ENCODE data around the gene CUBN.
"Not testable (repeated sequence)": the region's sequence is repeated elsewhere in the genome, so short reads cannot be mapped to it uniquely, and the experiment has no call there.

The CUBN gene

GRCh38 chr10:16835228-16835627, 294.4 kb downstream of the CUBN start:
- DNase-seq (ENCODE audit: low read depth, low spot score): no peak
- no peaks in the 10 kb centered on the region for H3K9me3 ChIP-seq (ENCODE audit: insufficient read depth, low read length)
- H3K27me3 ChIP-seq (ENCODE audit: insufficient read depth, insufficient read length): no peaks in the 10 kb centered on the region
- no peak overlapping the region for H3K9ac ChIP-seq (ENCODE audit: insufficient read length, low read depth)
- no peak overlapping the region for H3K4me3 ChIP-seq (ENCODE audit: insufficient read length, low read depth)
- H3K4me1 ChIP-seq (ENCODE audit: insufficient read depth, insufficient read length): no peaks in the 10 kb centered on the region
- no peaks in the 10 kb centered on the region for H3K36me3 ChIP-seq (ENCODE audit: insufficient read depth, insufficient read length, low read length)
- TF ChIP-seq YY1 (IDR thresholded peaks at IDR 0.05; ENCODE audit: insufficient read depth, insufficient read length): no peak
- no peak for TF ChIP-seq SUZ12 (IDR thresholded peaks at IDR 0.05; ENCODE audit: extremely low read depth, insufficient read depth, insufficient read length)

GRCh38 chr10:16832351-16833080, 297.1 kb downstream of the CUBN start:
- Histone ChIP-seq H3K36me3 (ENCODE audit: insufficient read depth, insufficient read length, low read length) (no peaks in the 10 kb centered on the region), H3K9ac (ENCODE audit: insufficient read length, low read depth) (no peak overlapping the region), H3K27me3 (ENCODE audit: insufficient read depth, insufficient read length) (no peaks in the 10 kb centered on the region), H3K9me3 (ENCODE audit: insufficient read depth, low read length) (no peaks in the 10 kb centered on the region), H3K4me3 (ENCODE audit: insufficient read length, low read depth) (no peak overlapping the region), H3K4me1 (ENCODE audit: insufficient read depth, insufficient read length) (no peaks in the 10 kb centered on the region)
- TF ChIP-seq ZNF274 (IDR thresholded peaks at IDR 0.05; ENCODE audit: low read depth, low read length) (no peak), YY1 (IDR thresholded peaks at IDR 0.05; ENCODE audit: insufficient read depth, insufficient read length) (no peak), SUZ12 (IDR thresholded peaks at IDR 0.05; ENCODE audit: extremely low read depth, insufficient read depth, insufficient read length) (no peak)
- no peak for DNase-seq (ENCODE audit: low read depth, low spot score)

- no peak for DNase-seq (ENCODE audit: low read depth, low spot score)
Observed at GRCh38 chr10:16828701-16829175, 300.9 kb downstream of the CUBN start.

GRCh38 chr10:16828114-16828568, 301.5 kb downstream of the CUBN start:
- Histone ChIP-seq H3K36me3 (ENCODE audit: insufficient read depth, insufficient read length, low read length) (no peaks in the 10 kb centered on the region), H3K4me3 (ENCODE audit: insufficient read length, low read depth) (no peak overlapping the region), H3K27me3 (ENCODE audit: insufficient read depth, insufficient read length) (no peaks in the 10 kb centered on the region), H3K9ac (ENCODE audit: insufficient read length, low read depth) (no peak overlapping the region), H3K4me1 (ENCODE audit: insufficient read depth, insufficient read length) (no peaks in the 10 kb centered on the region), H3K9me3 (ENCODE audit: insufficient read depth, low read length) (peaks cover 11% of the 10 kb centered on the region; the same call in 1 of the 2 replicates)
- DNase-seq (ENCODE audit: low read depth, low spot score): peak; percentile 49
- TF ChIP-seq ZNF274 (IDR thresholded peaks at IDR 0.05; ENCODE audit: low read depth, low read length) (no peak), YY1 (IDR thresholded peaks at IDR 0.05; ENCODE audit: insufficient read depth, insufficient read length) (no peak), SUZ12 (IDR thresholded peaks at IDR 0.05; ENCODE audit: extremely low read depth, insufficient read depth, insufficient read length) (no peak)

More at GRCh38 chr10:16828701-16829175, 300.9 kb downstream of the CUBN start:
- peaks cover 5% of the 10 kb centered on the region; the same call in 1 of the 2 replicates for H3K9me3 ChIP-seq (ENCODE audit: insufficient read depth, low read length)
- TF ChIP-seq YY1 (IDR thresholded peaks at IDR 0.05; ENCODE audit: insufficient read depth, insufficient read length) (no peak), SUZ12 (IDR thresholded peaks at IDR 0.05; ENCODE audit: extremely low read depth, insufficient read depth, insufficient read length) (no peak), ZNF274 (IDR thresholded peaks at IDR 0.05; ENCODE audit: low read depth, low read length) (no peak)
- H3K36me3 ChIP-seq (ENCODE audit: insufficient read depth, insufficient read length, low read length): no peaks in the 10 kb centered on the region
- no peaks in the 10 kb centered on the region for H3K4me1 ChIP-seq (ENCODE audit: insufficient read depth, insufficient read length)
- H3K27me3 ChIP-seq (ENCODE audit: insufficient read depth, insufficient read length): no peaks in the 10 kb centered on the region
- no peak overlapping the region for H3K9ac ChIP-seq (ENCODE audit: insufficient read length, low read depth)
- no peak overlapping the region for H3K4me3 ChIP-seq (ENCODE audit: insufficient read length, low read depth)

GRCh38 chr10:16827474-16827873, 302.1 kb downstream of the CUBN start:
- H3K9me3 ChIP-seq (ENCODE audit: insufficient read depth, low read length): peaks cover 17% of the 10 kb centered on the region; the same call in 1 of the 2 replicates
- H3K27me3 ChIP-seq (ENCODE audit: insufficient read depth, insufficient read length); H3K9ac ChIP-seq (ENCODE audit: insufficient read length, low read depth); H3K4me3 ChIP-seq (ENCODE audit: insufficient read length, low read depth); H3K36me3 ChIP-seq (ENCODE audit: insufficient read depth, insufficient read length, low read length); DNase-seq (ENCODE audit: low read depth, low spot score); H3K4me1 ChIP-seq (ENCODE audit: insufficient read depth, insufficient read length): not testable (repeated sequence)

- no peaks in the 10 kb centered on the region for H3K4me1 ChIP-seq (ENCODE audit: insufficient read depth, insufficient read length)
- H3K36me3 ChIP-seq (ENCODE audit: insufficient read depth, insufficient read length, low read length): no peaks in the 10 kb centered on the region
- TF ChIP-seq YY1 (IDR thresholded peaks at IDR 0.05; ENCODE audit: insufficient read depth, insufficient read length) (no peak), ZNF274 (IDR thresholded peaks at IDR 0.05; ENCODE audit: low read depth, low read length) (no peak), SUZ12 (IDR thresholded peaks at IDR 0.05; ENCODE audit: extremely low read depth, insufficient read depth, insufficient read length) (no peak)
- no peak overlapping the region for H3K4me3 ChIP-seq (ENCODE audit: insufficient read length, low read depth)
- H3K9ac ChIP-seq (ENCODE audit: insufficient read length, low read depth): no peak overlapping the region
- H3K27me3 ChIP-seq (ENCODE audit: insufficient read depth, insufficient read length): no peaks in the 10 kb centered on the region
- peaks cover 27% of the 10 kb centered on the region; the same call in 1 of the 2 replicates for H3K9me3 ChIP-seq (ENCODE audit: insufficient read depth, low read length)
- no peak for DNase-seq (ENCODE audit: low read depth, low spot score)
Observed at GRCh38 chr10:16822726-16823360, 306.8 kb downstream of the CUBN start.

- TF ChIP-seq SUZ12 (IDR thresholded peaks at IDR 0.05; ENCODE audit: extremely low read depth, insufficient read depth, insufficient read length): no peak
- TF ChIP-seq YY1 (IDR thresholded peaks at IDR 0.05; ENCODE audit: insufficient read depth, insufficient read length): no peak
- TF ChIP-seq ZNF274 (IDR thresholded peaks at IDR 0.05; ENCODE audit: low read depth, low read length): no peak
- no peak overlapping the region for H3K9ac ChIP-seq (ENCODE audit: insufficient read length, low read depth)
- DNase-seq (ENCODE audit: low read depth, low spot score): no peak
- no peaks in the 10 kb centered on the region for H3K27me3 ChIP-seq (ENCODE audit: insufficient read depth, insufficient read length)
- H3K9me3 ChIP-seq (ENCODE audit: insufficient read depth, low read length): peaks cover 27% of the 10 kb centered on the region; the same call in 1 of the 2 replicates
- no peaks in the 10 kb centered on the region for H3K36me3 ChIP-seq (ENCODE audit: insufficient read depth, insufficient read length, low read length)
- no peak overlapping the region for H3K4me3 ChIP-seq (ENCODE audit: insufficient read length, low read depth)
- no peaks in the 10 kb centered on the region for H3K4me1 ChIP-seq (ENCODE audit: insufficient read depth, insufficient read length)
Observed at GRCh38 chr10:16822027-16822426, 307.6 kb downstream of the CUBN start.

Data from NT2/D1 (cell line).